NCI-H2227 (cell line): ENCODE measurements around the gene ERN1.

Source experiments
- DNase-seq: peaks from one replicate; lab custom pipeline; 2025; ENCODE audit not compliant: unreplicated experiment; lab: John Stamatoyannopoulos, UW

The ERN1 gene

GRCh38 chr17:64113006-64113405, 16.9 kb downstream of the ERN1 start:
- no peak for DNase-seq

GRCh38 chr17:64111831-64112230, 18.1 kb downstream of the ERN1 start:
- no peak for DNase-seq

DNA sequence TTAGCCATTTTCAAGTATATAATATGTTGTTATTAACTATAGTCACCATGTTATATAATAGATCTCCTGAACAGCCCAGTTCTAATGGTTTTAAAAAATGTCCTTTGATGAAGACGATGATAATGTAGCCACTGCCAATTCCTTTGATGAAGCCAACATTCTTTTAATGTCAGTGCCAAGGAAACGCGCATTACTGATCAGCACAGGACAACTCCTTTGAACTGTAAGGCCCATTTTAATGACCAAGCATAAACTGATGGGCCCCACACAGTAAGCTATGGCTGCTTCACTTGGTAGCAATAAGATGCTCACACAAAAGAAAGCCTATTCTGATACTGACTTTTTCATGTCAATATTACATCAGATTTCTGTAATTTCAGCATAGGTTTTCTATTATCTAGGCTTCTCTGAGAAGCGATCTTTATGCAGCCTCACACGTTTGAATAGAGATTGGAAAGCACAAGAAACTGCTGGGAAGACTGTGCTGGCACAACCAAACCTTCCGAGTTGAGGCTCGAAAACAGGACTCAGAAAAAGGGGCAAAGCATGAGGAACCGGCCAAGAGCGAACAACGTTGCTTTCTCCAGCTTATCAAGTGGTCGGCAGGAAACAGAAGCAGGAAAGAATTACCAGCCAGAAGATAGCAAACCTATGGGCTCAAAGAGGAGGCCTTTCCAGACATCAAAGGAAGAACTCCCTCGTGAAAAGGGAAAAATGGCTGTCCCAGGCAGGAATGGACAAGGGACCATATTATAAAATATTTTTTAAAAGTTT, 19.4 kb downstream of the ERN1 start:
- no peak for DNase-seq

DNA sequence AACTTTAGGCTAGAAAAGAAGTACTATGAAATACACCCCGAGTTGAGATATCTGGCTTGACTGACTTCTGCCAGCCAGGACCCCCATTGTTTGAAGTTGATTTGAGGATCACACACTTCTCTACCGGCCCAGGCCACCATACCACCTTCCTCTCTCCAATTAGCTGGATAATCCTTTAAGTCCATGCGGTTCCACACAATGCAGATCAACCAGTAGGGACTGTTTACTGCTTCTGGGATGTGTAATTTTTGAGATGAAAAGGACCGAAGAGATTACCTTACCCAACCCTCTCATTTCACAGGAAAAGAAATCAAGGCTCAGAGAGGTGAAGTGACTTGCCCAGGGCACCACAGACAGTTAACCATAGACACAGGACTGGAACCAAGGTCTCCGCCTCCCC, 20.5 kb downstream of the ERN1 start:
- DNase-seq: no peak

DNA sequence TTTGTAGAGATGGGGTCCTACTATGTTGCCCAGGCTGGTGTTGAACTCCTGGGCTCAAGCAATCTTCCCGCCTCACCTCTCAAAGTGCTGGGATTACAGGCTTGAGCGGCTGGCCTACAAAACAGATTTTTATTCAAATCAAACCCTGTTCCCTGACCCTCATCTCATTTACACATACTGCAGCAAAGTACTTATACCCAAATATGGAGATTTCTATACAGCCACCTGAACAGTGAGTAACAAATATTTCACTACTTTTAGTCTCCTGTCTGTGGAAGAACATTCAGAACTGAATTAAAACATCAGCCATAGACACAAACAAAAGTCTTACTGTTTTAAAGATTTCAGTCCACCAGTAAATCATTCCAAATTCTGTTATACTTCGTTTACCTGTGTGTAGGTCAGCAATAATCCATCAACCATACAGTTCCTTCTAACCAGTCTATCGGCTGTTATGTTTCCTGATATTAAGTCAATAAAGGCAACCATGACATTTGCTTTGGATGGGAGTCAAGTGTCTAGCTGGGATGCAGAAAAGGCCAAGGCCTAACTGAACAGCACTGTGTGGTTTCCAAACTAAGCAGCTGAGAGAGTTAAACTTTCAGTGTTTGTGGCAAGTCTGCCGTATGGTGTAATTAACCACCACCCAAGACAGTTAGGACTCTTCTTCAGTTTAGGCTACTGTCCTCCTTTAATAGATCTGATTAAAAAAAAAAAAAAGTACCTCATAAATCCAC, 22.3 kb downstream of the ERN1 start:
- DNase-seq: no peak

- no peak for DNase-seq
These were observed 23.0 kb downstream of the ERN1 start for GRCh38 chr17:64106918-64107317.

- no peak for DNase-seq
These were observed 26.3 kb downstream of the ERN1 start for GRCh38 chr17:64103391-64104364.

GRCh38 chr17:64102627-64103390, 27.1 kb downstream of the ERN1 start:
- DNase-seq: no peak

DNA sequence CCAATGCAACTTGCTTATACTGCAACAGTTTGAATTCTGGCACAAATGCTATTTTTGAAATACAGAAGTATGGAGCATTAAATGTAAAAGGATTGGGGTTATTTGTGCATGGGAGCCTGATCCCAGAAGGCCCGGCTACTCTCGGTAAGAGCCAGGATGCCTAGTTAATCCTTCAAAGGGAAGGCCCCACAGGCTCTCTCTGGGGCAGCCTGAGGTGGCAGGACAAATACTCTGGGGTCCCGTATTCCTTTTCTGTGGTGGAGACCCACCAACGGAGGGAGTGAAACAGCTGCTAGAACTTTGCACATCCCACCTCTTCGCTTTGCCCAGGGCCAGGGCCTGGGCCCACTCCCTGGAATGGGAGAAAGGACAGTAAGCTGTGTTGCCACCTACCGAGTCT, 30.4 kb downstream of the ERN1 start:
- no peak for DNase-seq

GRCh38 chr17:64097196-64097936, 32.6 kb downstream of the ERN1 start:
- DNase-seq: no peak

DNA sequence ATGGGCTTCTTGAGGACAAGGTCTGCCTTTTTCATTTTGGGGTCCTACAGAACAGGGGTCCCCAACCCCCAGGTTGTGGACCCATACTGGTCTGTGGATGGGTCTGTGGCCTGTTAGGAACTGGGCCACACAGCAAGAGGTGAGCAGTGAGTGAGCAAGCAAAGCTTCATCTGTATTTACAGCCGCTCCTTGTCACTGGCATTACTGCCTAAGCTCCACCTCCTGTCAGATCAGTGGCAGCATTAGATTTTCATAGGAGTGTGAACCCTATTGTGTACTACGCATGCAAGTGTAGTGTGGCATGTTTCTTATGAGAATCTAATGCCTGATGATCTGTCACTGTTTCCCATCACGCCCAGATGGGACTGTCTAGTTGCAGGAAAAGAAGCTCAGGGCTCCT, 33.9 kb downstream of the ERN1 start:
- no peak for DNase-seq

DNA sequence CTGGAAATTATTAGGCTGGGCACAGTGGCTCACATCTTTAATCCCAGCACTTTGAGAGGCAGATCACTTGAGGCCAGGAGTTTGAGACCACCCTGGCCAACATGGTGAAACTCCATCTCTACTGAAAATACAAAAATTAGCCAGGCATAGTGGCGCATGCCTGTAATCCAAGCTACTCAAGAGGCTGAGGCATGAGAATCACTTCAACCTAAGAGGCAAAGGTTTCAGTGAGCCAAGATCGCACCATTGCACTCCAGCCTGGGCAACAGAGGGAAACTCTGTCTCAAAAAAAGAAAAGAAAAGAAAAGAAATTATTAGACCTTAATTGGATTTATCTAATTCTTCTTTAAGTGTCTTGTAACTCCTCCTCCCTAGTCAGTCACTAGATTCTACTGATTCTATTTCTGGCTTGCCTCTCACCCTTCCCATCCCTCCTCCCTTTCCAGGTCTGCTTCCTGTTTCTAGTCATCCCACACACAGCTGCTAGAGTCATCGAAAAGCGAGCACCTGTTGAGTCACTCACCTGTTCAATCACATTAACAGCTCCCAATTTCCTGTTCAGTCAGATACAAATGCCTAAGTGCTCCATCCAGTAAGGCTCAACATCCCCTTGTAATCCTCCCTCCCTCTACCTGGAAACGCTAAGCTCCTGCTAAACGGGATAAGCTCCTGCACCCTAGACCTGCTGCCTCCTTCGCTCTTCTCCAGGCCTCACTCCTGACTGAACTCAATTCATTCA, 34.6 kb downstream of the ERN1 start:
- no peak for DNase-seq

GRCh38 chr17:64094412-64094811, 35.5 kb downstream of the ERN1 start:
- DNase-seq: no peak

DNA sequence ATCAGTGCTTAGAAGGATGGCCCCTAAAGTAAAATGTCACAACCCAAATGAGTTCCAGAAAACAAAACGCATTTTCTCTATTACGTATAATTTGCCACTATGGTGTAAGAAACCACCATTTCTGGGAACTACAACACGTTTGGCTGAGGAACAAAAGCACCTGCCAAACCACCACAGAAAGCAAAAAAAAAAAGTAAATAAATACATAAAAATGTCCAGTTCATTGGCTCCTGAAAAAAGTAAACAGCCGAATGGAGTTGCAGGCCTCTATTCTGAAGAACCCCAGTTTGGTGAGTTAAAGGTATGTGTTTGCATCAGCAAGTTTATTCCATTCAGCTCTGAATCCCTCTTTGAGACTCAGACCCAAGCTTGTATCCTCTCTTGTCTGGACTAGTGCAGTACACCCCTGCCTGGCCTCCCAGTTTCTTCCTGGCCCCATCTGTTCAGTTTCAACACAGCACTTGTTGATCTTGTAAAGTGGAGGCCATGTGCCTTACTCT, 36.9 kb downstream of the ERN1 start:
- no peak for DNase-seq

DNA sequence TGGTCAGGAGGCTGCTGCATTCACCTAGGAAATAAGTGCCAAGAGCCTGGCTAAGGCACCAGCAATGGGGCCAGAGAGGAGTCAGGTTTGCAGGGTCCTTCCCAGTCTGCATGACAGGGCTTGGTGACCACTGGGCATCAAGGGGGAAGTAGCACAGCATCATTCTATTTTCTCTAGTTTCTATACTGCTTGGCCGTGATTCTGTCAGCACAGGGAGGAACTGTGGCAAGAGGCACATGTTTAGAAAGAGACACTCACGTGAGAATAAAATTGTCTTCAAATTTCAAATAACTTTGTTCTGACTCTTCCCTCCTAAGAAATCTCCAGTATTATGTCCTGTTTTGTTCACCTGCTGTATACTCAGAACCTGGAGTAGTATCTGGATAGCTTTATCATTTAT, 37.8 kb downstream of the ERN1 start:
- DNase-seq: no peak

DNA sequence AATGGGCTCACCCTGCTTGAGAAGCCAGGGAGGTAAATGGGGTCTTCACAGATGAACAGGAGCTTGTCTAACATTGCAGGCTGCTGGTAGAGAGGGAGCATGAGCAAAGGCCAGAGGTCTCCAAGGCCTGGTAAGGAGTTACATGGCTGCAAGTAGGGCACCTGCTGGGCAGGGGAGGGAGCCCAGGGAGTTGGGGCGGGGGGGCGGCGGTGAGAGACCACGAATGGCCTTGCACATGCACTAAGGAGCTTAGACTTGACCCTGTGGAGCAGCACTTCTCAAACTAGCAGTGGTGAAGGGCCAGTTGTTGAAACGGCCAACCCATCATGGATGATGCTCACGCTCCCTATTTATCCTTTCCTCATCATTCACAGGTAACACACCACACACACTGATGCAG, 38.4 kb downstream of the ERN1 start:
- DNase-seq: no peak

GRCh38 chr17:64091116-64091515, 38.8 kb downstream of the ERN1 start:
- no peak for DNase-seq

DNA sequence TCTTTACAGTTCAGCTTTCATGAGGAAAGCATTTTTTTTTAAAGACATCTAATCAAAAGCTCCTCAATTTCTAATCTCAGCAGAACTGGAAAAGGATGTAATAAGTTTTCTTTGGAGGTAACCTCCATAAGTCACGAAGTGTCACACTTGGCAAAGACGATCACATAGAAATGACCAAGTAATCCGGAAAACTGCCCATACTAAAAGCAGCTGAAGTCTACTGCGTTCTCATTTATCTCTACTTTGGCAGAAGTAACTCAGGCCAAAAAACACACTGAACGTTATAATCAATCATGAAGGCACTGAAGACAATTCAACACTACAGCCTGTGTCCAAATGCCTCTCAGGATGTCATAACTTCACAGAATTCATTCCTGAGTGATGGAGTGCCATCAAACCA, 39.8 kb downstream of the ERN1 start:
- no peak for DNase-seq
